Measurements from ENCODE around the gene ECSIT. TPM values are rescaled to one million over a fixed set of nuclear protein-coding genes. Genes with fewer than 3 reads are reported as not detected.

Gene ECSIT
- total RNA-seq, 2 experiments from 2014 or later, result 33.0 to 36.2 TPM

GRCh38 chr19:11560404-11561051, 31.6 kb upstream of the ECSIT start:
- Mint-ChIP-seq H3K4me1 (peaks cover 50% of the 10 kb centered on the region), H3K36me3 (peaks cover 4% of the 10 kb centered on the region), H3K27ac (peak overlapping the region; percentile 76), H3K27me3 (no peaks in the 10 kb centered on the region), H3K9me3 (ENCODE audit: low read depth) (no peaks in the 10 kb centered on the region), H3K4me3 (peak overlapping the region; percentile 85)
- CTCF ChIA-PET, result interaction anchor here (0.6 to 9.4 kb wide), 12 partner anchors 9 to 253 kb away, joined by 3 to 233 read pairs (median 4); partner anchors contain the start of genes ACP5 and CNN1
- ATAC-seq (peak; percentile 60), DNase-seq (peak; percentile 86)

- DNase-seq (peak; percentile 99), ATAC-seq (peak; percentile 96)
- Mint-ChIP-seq H3K4me3 (peak within 1 kb of the TSS; percentile 85), H3K27me3 (no peaks in the 10 kb centered on the region), H3K27ac (peak within 1 kb of the TSS; percentile 92), H3K36me3 (peaks cover 4% of the 10 kb centered on the region), H3K9me3 (ENCODE audit: low read depth) (no peaks in the 10 kb centered on the region), H3K4me1 (peaks cover 58% of the 10 kb centered on the region)
- CTCF ChIA-PET, result interaction anchor here (0.7 to 9.4 kb wide), 11 partner anchors 9 to 184 kb away, joined by 3 to 233 read pairs (median 4); partner anchors contain the start of genes ACP5 and SWSAP1
Measured at GRCh38 chr19:11558881-11559828, 30.2 kb upstream of the ECSIT start, which contains the start of gene ELOF1. TSS of gene ELOF1 (minus strand) at chr19:11559230. CDS start at chr19:11554347, 4,883 bp downstream.

- CTCF ChIA-PET, result interaction anchor here (3.9 to 9.4 kb wide), 2 partner anchors 21 to 25 kb away, joined by 24 to 233 read pairs; partner anchors contain the start of gene ACP5
- Mint-ChIP-seq H3K4me1 (peaks cover 61% of the 10 kb centered on the region), H3K27me3 (no peaks in the 10 kb centered on the region), H3K36me3 (peaks cover 8% of the 10 kb centered on the region), H3K27ac (peak overlapping the region; percentile 2), H3K9me3 (ENCODE audit: low read depth) (no peaks in the 10 kb centered on the region), H3K4me3 (no peak overlapping the region)
- DNase-seq, result no peak
- no peak for ATAC-seq
Measured at GRCh38 chr19:11556634-11557420, 27.9 kb upstream of the ECSIT start.

GRCh38 chr19:11555246-11555645, 26.3 kb upstream of the ECSIT start:
- CTCF ChIA-PET, result interaction anchor here (3.9 to 9.4 kb wide), 2 partner anchors 19 to 27 kb away, joined by 24 to 233 read pairs; partner anchors contain the start of gene ACP5
- Mint-ChIP-seq H3K27me3 (no peaks in the 10 kb centered on the region), H3K27ac (no peak overlapping the region), H3K9me3 (ENCODE audit: low read depth) (no peaks in the 10 kb centered on the region), H3K36me3 (peaks cover 8% of the 10 kb centered on the region), H3K4me3 (no peak overlapping the region), H3K4me1 (peaks cover 50% of the 10 kb centered on the region)
- ATAC-seq, result no peak
- DNase-seq, result no peak

DNA sequence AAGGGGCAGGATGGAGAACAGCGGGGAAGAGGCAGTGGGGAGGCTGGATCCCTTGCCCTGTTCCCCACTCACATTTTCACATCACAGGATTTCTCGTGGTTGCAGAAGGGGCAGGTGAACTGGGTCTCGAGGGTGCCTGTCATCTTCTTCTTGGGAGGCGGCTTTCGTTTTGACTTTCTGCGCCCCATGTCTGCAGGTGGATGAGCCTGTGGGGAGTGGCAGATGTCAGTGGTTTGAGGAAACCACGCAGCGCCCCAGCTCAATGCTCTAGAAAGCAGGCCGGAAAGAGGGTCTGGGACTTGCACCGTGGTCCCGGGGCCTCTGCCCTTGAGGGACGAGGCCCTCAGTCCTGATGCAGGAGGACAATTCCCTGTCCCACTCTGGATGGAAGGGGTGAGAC, 25.2 kb upstream of the ECSIT start:
- ATAC-seq, result peak; percentile 31
- peaks cover 44% of the 10 kb centered on the region for H3K4me1 Mint-ChIP-seq
- H3K36me3 Mint-ChIP-seq, result peaks cover 8% of the 10 kb centered on the region
- peak; percentile 80 for DNase-seq
- peak overlapping the region; percentile 82 for H3K27ac Mint-ChIP-seq
- no peaks in the 10 kb centered on the region for H3K9me3 Mint-ChIP-seq (ENCODE audit: low read depth)
- CTCF ChIA-PET, result interaction anchor here (0.8 to 3.9 kb wide), 6 partner anchors 9 to 36 kb away, joined by 3 to 24 read pairs (median 4); partner anchors contain the start of gene ECSIT
- H3K27me3 Mint-ChIP-seq, result no peaks in the 10 kb centered on the region
- H3K4me3 Mint-ChIP-seq, result no peak overlapping the region

- H3K27ac Mint-ChIP-seq, result no peak overlapping the region
Measured at GRCh38 chr19:11552666-11553372, 23.9 kb upstream of the ECSIT start.

GRCh38 chr19:11551603-11552235, 22.8 kb upstream of the ECSIT start:
- DNase-seq (no peak), ATAC-seq (no peak)
- H3K4me1 Mint-ChIP-seq, result peaks cover 29% of the 10 kb centered on the region
- no peak overlapping the region for H3K27ac Mint-ChIP-seq
- peaks cover 7% of the 10 kb centered on the region for H3K36me3 Mint-ChIP-seq
- CTCF ChIA-PET, result interaction anchor here (1.2 to 3.6 kb wide), 3 partner anchors 11 to 69 kb away, joined by 3 to 11 read pairs (median 4); no protein-coding TSS in a partner anchor
- H3K9me3 Mint-ChIP-seq (ENCODE audit: low read depth), result no peaks in the 10 kb centered on the region
- no peaks in the 10 kb centered on the region for H3K27me3 Mint-ChIP-seq
- H3K4me3 Mint-ChIP-seq, result no peak overlapping the region

More at GRCh38 chr19:11552666-11553372, 23.9 kb upstream of the ECSIT start:
- no peaks in the 10 kb centered on the region for H3K9me3 Mint-ChIP-seq (ENCODE audit: low read depth)
- CTCF ChIA-PET, result interaction anchor here (1.2 to 3.6 kb wide), 2 partner anchors 17 to 70 kb away, joined by 3 to 11 read pairs; no protein-coding TSS in a partner anchor
- no peaks in the 10 kb centered on the region for H3K27me3 Mint-ChIP-seq
- H3K36me3 Mint-ChIP-seq, result peaks cover 8% of the 10 kb centered on the region
- peaks cover 38% of the 10 kb centered on the region for H3K4me1 Mint-ChIP-seq
- DNase-seq, result no peak
- H3K4me3 Mint-ChIP-seq, result no peak overlapping the region
- no peak for ATAC-seq

GRCh38 chr19:11550265-11550664, 21.3 kb upstream of the ECSIT start:
- Mint-ChIP-seq H3K27ac (no peak overlapping the region), H3K36me3 (peaks cover 4% of the 10 kb centered on the region), H3K4me3 (no peak overlapping the region), H3K4me1 (peaks cover 20% of the 10 kb centered on the region), H3K9me3 (ENCODE audit: low read depth) (no peaks in the 10 kb centered on the region), H3K27me3 (no peaks in the 10 kb centered on the region)
- CTCF ChIA-PET, result interaction anchor here (0.6 to 3.6 kb wide), 4 partner anchors 10 to 400 kb away, joined by 4 to 11 read pairs (median 4); no protein-coding TSS in a partner anchor
- no peak for ATAC-seq
- no peak for DNase-seq

- Mint-ChIP-seq H3K27ac (no peak overlapping the region), H3K4me3 (no peak overlapping the region), H3K4me1 (peaks cover 18% of the 10 kb centered on the region), H3K9me3 (ENCODE audit: low read depth) (no peaks in the 10 kb centered on the region), H3K27me3 (no peaks in the 10 kb centered on the region), H3K36me3 (peaks cover 4% of the 10 kb centered on the region)
- CTCF ChIA-PET, result interaction anchor here (1.0 to 1.5 kb wide), 3 partner anchors 11 to 67 kb away, joined by 3 to 7 read pairs (median 4); no protein-coding TSS in a partner anchor
- DNase-seq (no peak), ATAC-seq (no peak)
Measured at GRCh38 chr19:11549386-11549953, 20.5 kb upstream of the ECSIT start.

DNA sequence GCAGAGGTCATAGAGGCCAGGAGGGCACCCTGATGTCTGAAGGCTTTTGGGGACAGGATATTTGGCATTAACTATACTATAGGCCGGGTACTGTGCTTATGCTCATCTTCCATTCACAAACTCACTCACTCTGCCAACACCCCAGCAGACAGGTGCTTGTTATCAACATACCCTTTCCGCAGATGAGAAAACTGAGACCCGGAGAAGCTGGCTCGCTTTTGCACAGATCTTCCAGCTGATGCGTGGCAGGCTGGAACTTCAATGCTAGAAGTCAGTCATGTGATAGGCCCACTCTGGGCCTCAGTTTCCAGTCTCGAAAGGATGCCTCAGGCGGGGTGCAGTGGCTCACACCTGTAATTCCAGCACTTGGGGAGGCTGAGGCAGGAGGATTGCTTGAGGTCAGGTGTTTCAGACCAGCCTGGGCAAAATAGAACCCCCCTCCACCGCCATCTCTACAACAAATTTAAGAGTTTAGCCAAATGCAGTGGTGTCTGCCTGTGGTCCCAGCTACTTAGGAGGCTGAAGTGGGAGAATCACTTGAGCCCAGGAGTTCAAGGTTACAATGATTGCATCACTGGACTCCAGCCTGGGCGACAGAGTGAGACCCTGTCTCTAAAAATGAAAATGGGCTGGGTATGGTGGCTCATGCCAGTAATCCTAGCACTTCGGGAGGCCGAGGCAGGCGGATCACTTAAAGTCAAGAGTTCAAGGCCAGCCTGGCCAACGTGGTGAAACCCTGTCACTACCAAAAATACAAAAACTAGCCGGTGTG, 19.2 kb upstream of the ECSIT start:
- no peak for ATAC-seq
- H3K4me1 Mint-ChIP-seq, result peaks cover 5% of the 10 kb centered on the region
- H3K36me3 Mint-ChIP-seq, result no peaks in the 10 kb centered on the region
- H3K9me3 Mint-ChIP-seq (ENCODE audit: low read depth), result no peaks in the 10 kb centered on the region
- H3K27me3 Mint-ChIP-seq, result no peaks in the 10 kb centered on the region
- no peak for DNase-seq
- no peak overlapping the region for H3K4me3 Mint-ChIP-seq
- CTCF ChIA-PET, result interaction anchor here (1.5 kb wide), 1 partner anchor 12 kb away, joined by 7 read pairs; no protein-coding TSS in a partner anchor
- H3K27ac Mint-ChIP-seq, result no peak overlapping the region

GRCh38 chr19:11541238-11541637, 12.3 kb upstream of the ECSIT start:
- Mint-ChIP-seq H3K27ac (no peak overlapping the region), H3K4me1 (peaks cover 14% of the 10 kb centered on the region), H3K4me3 (no peak overlapping the region), H3K27me3 (peaks cover 16% of the 10 kb centered on the region), H3K36me3 (no peaks in the 10 kb centered on the region), H3K9me3 (ENCODE audit: low read depth) (no peaks in the 10 kb centered on the region)
- DNase-seq (no peak), ATAC-seq (peak; percentile 42)
- CTCF ChIA-PET, result no interaction called here
